DND-41 (cell line): ENCODE results near the gene SOX18.

Experiments
- CTCF ChIP-seq: IDR thresholded peaks from 2 replicates; pipeline ENCODE4 v1.5.1; 2012; ENCODE audit warnings: borderline replicate concordance, low read length, moderate library complexity, mild to moderate bottlenecking; ENCODE audit not compliant: poor library complexity, severe bottlenecking; ENCODE audit errors: extremely low read depth
- EZH2 ChIP-seq: IDR thresholded peaks from 3 replicates; pipeline ENCODE4 v1.6.1; 2012; ENCODE audit warnings: borderline replicate concordance, low read depth, mild to moderate bottlenecking, moderate library complexity, low read length, inconsistent platforms; ENCODE audit not compliant: severe bottlenecking

GRCh38 chr20:64070244-64070993 lies 21.0 kb upstream of the SOX18 start:
- no peak for TF ChIP-seq CTCF
- TF ChIP-seq EZH2 = no peak
